ENCODE data around the gene TAF11L14.
"Not testable (repeated sequence)": the region's sequence is repeated elsewhere in the genome, so short reads cannot be mapped to it uniquely, and the experiment has no call there.

- TF ChIP-seq, protein P1, sequence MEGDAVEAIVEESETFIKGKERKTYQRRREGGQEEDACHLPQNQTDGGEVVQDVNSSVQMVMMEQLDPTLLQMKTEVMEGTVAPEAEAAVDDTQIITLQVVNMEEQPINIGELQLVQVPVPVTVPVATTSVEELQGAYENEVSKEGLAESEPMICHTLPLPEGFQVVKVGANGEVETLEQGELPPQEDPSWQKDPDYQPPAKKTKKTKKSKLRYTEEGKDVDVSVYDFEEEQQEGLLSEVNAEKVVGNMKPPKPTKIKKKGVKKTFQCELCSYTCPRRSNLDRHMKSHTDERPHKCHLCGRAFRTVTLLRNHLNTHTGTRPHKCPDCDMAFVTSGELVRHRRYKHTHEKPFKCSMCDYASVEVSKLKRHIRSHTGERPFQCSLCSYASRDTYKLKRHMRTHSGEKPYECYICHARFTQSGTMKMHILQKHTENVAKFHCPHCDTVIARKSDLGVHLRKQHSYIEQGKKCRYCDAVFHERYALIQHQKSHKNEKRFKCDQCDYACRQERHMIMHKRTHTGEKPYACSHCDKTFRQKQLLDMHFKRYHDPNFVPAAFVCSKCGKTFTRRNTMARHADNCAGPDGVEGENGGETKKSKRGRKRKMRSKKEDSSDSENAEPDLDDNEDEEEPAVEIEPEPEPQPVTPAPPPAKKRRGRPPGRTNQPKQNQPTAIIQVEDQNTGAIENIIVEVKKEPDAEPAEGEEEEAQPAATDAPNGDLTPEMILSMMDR (IDR thresholded peaks at IDR 0.05), result not testable (repeated sequence)
- not testable (repeated sequence) for TF ChIP-seq POLR2A (IDR thresholded peaks at IDR 0.05)
Measured at GRCh38 chr5:17603880-17604279, 30.4 kb upstream of the TAF11L14 start, which contains the start of gene TAF11L11.

All from lower leg skin (tissue), 3 donors.